WERI-Rb-1 (cell line): ENCODE results near the gene SMYD3.

Experiments used
- DNase-seq: peaks from one replicate; pipeline ENCODE4 v3.0.0-alpha.2; 2020
- H3K27ac ChIP-seq: fragments of 250-450 bp; sonication (Bioruptor Pico); 2 replicates; pipeline ENCODE4 v1.5.1; 2020; ENCODE audit warnings: mild to moderate bottlenecking, moderate library complexity
- H3K27me3 ChIP-seq: fragments of 250-450 bp; sonication (Bioruptor Pico); 2 replicates; pipeline ENCODE4 v1.5.1; 2021; ENCODE audit warnings: mild to moderate bottlenecking, low read depth, moderate library complexity; ENCODE audit not compliant: insufficient read depth, severe bottlenecking
- H3K36me3 ChIP-seq: fragments of 250-450 bp; sonication (Bioruptor Pico); 2 replicates; pipeline ENCODE4 v1.5.1; 2020; ENCODE audit warnings: mild to moderate bottlenecking, moderate library complexity
- H3K4me3 ChIP-seq: 2 replicates; pipeline ENCODE4 v1.5.1; 2011; ENCODE audit warnings: low read depth, mild to moderate bottlenecking, control low read depth, low read length
- H3K9me3 ChIP-seq: fragments of 250-450 bp; sonication (Bioruptor Pico); 2 replicates; pipeline ENCODE4 v1.5.1; 2021; ENCODE audit warnings: mild to moderate bottlenecking, moderate library complexity; ENCODE audit not compliant: severe bottlenecking
- CTCF ChIP-seq: IDR thresholded peaks from 2 replicates; pipeline ENCODE4 v1.5.1; 2011; ENCODE audit warnings: low read depth, mild to moderate bottlenecking, control low read depth, inconsistent platforms, low read length

Gene SMYD3

GRCh38 chr1:246306415-246307037, 200.6 kb downstream of the SMYD3 start:
- Histone ChIP-seq H3K27me3 (no peaks in the 10 kb centered on the region), H3K36me3 (no peaks in the 10 kb centered on the region), H3K27ac (no peak overlapping the region), H3K9me3 (no peaks in the 10 kb centered on the region), H3K4me3 (no peak overlapping the region)
- no peak for DNase-seq
- no peak for TF ChIP-seq CTCF

DNA sequence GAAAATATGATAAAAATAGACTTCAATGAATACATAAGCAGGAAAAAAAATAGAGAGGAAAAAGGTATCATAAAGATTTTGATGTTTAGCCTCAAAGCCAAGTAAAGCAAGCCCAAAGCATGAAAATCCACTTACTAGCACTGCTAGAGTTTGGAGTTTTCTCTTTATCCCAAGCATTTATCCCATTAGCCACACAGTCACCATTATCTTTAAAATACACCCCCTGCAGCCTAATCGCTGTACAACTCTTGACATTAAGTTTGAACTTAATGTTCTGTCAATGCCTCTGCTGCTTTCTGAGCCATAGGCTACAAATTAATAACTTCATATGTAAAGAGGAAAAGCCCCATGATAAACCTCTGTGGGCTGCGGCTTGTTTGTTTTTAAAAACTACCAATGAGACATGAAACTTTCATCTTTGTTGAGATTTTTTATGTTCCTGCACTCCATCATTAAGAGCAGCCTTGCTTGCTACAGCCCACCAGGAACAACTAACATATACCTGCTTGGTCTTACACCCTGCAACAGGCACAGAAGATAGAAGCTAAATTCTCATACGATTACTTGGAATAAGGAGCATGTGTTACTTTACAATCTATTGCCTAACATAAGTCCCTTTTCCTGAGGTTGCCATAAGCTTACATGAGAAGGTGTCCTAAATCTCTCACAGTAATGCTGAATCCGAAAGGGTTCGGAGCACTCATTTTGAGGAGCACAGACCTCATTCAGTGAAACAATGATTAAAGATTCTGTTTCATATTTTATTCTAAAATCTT, 202.4 kb downstream of the SMYD3 start:
- Histone ChIP-seq H3K27ac (no peak overlapping the region), H3K9me3 (no peaks in the 10 kb centered on the region), H3K27me3 (no peaks in the 10 kb centered on the region), H3K36me3 (no peaks in the 10 kb centered on the region), H3K4me3 (no peak overlapping the region)
- TF ChIP-seq CTCF: no peak
- no peak for DNase-seq

DNA sequence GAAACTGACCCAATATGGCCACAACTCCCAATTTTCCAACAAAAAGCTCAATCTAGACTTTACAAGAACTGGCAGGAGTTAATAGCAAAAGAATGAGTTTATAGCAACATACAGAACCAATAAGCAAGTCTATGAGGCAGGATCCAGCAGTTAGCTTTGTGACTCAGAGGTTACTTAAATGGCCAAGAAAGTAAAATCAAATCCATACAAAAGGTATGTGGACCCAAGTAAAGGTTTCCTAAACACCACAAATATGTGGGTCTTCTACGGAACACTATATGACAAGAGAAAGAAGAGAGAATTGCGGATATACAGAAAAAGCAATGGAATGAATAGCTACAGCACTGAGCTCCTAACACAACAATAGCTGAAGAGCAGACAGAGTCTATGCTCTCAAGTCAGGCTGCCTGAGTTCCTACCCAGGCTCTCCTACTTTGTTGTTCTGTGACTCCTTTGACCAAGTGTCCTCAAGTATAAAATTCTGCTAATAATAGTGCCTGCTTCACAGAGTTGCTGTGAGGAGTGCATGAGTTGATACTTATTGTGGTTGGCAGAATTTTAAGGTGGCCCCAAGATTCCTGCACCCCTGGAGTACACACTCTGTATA, 204.3 kb downstream of the SMYD3 start:
- no peak for DNase-seq
- no peak overlapping the region for H3K27ac ChIP-seq
- no peaks in the 10 kb centered on the region for H3K9me3 ChIP-seq
- no peak overlapping the region for H3K4me3 ChIP-seq
- no peak for TF ChIP-seq CTCF
- H3K27me3 ChIP-seq: no peaks in the 10 kb centered on the region
- H3K36me3 ChIP-seq: no peaks in the 10 kb centered on the region

DNA sequence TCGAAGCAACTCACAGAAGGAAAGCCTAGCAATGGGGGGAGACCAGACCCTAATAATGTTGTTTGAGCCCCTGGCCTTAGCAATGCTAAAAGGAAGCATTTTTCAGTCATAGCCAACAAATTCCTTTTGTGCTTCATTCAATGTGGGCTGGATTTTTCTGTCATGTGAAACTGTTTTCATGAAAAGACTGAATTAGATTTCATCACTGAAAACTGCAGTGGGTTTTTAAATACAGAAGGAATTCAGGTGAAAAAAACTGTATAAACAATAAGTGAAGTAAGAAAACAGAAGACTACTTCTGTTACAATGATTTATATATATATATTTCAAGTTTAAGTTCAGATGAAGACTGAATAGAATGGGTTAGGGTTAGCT, 204.8 kb downstream of the SMYD3 start:
- Histone ChIP-seq H3K9me3 (no peaks in the 10 kb centered on the region), H3K4me3 (no peak overlapping the region), H3K36me3 (no peaks in the 10 kb centered on the region), H3K27ac (no peak overlapping the region), H3K27me3 (no peaks in the 10 kb centered on the region)
- no peak for TF ChIP-seq CTCF
- DNase-seq: no peak

- DNase-seq: no peak
- Histone ChIP-seq H3K36me3 (no peaks in the 10 kb centered on the region), H3K9me3 (no peaks in the 10 kb centered on the region), H3K27me3 (no peaks in the 10 kb centered on the region), H3K4me3 (no peak overlapping the region), H3K27ac (no peak overlapping the region)
- no peak for TF ChIP-seq CTCF
These were observed 205.4 kb downstream of the SMYD3 start for GRCh38 chr1:246301553-246302250.
